A172 (cell line): ENCODE data around the gene SBF1. TPM values are rescaled to one million over a fixed set of nuclear protein-coding genes. Genes with fewer than 3 reads are reported as not detected.
A peak's percentile ranks its signal among the peaks of the same experiment; 100 is the strongest.
"Not testable (repeated sequence)": the region's sequence is repeated elsewhere in the genome, so short reads cannot be mapped to it uniquely, and the experiment has no call there.

Experiments
- DNase-seq: peaks from one replicate; pipeline ENCODE4 v3.0.0-alpha.2; 2015; ENCODE audit warnings: low spot score
- total RNA-seq: library from RNA; depleted of rRNA; stranded (reverse); fragments of >200 nt; shearing (Covaris generic); gene quantifications from 2 replicates; pipeline ENCODE4 v1.2.3, GENCODE V29; 2014

The SBF1 gene
- total RNA-seq, 1 experiment from 2014 or later: 48.2 TPM

- DNase-seq: peak; percentile 62
Measured at GRCh38 chr22:50444663-50445062, 30.2 kb downstream of the SBF1 start.

DNA sequence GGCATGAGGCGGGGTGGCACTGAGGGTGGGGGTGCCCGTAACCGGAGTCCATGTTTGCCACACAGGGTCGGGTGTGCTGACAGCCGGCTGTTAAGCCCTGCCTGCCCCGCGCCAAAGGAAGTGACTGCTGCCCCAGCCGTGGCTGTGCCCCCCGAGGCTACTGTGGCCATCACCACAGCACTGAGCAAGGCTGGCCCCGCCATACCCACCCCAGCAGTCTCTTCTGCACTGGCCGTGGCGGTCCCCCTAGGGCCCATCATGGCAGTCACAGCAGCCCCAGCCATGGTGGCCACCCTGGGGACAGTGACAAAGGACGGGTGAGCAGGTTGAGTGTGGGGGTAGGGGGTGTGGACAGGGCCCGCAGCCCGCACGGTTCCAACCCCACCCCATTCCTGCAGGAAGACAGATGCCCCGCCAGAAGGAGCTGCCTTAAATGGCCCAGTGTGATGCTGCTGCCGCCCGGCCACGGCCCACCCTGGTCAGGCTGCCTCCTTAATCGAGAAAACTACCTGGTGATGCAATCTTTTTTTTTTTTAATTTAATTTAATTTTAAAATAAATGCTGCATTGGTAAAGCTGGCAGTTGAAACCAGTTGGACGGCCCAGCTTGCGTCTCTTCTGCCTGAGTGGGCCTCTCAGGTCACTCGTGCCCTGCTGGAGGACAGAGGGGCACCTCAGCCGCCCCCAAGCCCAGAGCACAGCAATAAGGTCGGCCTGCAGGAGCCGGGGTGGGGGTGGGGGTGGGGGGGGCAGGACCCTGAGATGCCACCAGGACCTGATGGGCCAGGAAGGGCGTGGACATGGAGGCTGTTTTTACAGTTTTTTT lies 30.8 kb downstream of the SBF1 start:
- DNase-seq: no peak

DNA sequence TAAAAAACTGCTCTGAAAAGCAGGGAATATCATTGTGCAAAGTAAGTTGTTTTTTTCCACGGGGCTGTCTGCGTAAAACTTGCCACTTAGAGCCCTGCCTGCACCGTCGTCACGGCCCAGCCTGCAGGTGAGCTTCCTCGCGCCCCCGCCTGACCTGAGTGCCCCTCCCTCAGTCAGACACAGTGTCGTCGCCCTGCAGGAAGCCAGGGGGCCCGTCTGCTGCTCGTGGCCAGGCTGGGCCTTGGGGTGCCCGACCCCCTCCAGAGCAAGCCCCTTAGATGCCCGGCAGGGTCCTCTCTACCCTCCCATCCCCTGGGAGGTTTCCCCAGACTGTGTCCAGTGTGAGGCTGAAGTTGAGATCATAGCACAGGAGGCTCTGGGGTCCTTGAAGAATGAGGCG lies 31.6 kb downstream of the SBF1 start:
- no peak for DNase-seq

- no peak for DNase-seq
Measured at GRCh38 chr22:50441428-50441993, 33.3 kb downstream of the SBF1 start.

DNA sequence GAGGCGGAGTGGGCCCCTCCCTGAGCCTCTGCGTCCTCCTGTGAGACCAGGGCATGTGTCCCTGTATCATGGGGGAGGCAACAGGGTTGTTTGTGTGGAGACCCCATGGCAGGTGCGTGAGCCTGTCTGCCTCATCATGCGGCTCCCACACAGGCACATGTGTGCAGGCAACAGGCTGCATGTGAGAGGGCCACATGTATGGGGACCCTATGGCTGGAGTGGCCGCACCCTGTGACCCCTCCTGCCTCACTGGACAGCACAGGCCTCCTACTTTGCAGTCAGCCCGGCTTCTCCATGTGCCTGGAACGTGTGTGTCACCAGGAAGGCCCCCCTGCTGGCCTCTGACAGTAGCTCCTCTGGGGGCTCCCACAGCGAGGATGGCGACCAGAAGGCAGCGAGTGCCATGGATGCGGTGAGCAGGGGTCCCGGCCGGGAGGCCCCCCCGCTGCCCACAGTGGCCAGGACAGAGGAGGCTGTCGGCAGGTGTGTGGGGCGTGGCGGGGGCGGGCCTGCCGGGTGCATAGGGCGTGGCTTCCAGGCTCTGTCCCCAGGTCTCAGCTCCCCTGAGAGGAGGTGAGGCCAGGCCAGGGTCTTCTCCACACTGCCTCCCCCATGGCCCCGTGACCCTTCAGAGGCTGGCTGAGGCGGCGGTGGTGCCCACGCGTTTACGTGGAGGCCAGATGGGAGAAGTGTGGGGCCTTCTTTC lies 34.1 kb downstream of the SBF1 start:
- DNase-seq: no peak

- no peak for DNase-seq
Measured at GRCh38 chr22:50439871-50440331, 34.9 kb downstream of the SBF1 start.

DNA sequence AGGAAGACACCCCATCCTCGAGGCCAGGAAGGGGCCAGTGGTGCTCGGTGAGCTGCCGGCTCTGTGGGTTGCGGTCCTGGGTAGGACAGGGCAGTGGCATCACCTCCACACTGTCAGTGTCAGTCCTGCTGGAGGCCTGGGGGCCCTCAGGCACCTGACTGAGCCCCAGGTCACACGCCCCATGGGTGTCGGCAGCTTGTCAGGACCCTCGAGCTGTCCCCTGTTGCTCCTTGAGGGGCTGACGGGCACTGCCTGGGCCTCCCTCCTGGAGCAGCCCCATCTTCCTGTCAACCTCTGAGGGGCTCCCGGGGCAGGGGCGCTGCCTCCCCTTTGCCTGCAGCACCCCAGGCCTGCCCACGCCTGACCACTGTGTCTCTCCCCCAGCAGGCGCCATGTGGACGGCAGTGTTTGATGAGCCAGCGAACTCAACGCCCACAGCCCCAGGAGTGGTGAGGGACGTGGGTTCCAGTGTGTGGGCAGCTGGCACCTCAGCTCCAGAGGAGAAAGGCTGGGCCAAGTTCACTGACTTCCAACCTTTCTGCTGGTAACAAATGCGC lies 35.4 kb downstream of the SBF1 start:
- no peak for DNase-seq

- no peak for DNase-seq
Measured at GRCh38 chr22:50438305-50439275, 36.2 kb downstream of the SBF1 start.

DNA sequence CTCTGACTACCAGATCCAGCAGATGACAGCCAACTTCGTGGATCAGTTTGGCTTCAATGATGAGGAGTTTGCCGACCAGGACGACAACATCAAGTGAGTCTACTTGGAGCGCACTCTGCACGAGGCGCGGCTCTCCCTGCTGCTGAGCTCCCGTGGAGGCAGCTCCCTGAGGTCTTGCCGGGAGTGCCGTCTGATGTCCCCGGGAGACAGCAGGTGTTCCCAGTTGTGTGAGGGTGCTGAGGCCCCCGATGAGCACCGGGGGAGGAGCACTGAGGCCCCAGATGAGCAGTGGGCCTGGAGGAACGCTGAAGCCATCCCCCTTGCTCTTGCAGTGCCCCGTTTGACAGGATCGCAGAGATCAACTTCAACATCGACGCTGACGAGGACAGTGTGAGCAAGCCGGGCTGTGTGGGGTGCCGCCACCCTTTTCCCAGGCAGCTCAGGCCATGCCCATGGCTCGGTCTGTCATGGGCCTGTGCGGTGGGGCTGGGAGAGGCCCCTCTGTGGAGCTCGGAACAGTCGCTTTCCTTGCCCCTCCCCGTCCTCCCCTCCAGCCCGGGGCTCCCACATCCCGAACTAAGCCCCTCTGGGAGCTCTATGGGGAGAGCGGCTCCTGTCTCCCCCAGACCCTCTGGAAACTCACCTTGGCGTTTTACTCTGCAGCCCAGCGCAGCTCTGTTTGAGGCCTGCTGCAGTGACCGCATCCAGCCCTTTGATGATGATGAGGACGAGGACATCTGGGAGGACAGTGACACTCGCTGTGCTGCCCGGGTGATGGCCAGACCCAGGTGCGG lies 37.1 kb downstream of the SBF1 start:
- DNase-seq: no peak

DNA sequence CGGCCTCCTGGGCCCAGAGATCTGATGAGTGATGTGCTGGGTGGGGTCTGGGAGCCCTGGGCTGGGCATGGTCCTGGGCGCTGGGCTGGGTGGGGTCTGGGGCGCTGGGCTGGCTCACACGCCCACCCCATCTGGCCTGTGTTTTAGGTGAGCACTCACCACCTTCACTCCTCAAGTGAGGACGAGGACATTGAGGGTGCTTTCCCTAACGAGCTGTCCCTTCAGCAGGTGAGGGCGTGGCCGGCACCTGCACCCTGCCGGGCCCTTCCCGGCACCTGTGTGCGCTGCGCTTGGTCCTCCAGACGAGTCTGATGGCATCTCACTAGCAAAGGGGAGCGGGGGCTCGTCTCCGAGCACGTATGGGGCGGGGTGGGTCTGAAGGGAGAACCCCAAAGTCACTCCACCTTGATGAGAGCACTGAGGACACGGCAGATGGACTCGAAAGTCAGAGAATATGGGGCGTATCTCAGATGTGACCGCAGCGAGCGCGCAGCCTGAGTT lies 37.9 kb downstream of the SBF1 start:
- no peak for DNase-seq

DNA sequence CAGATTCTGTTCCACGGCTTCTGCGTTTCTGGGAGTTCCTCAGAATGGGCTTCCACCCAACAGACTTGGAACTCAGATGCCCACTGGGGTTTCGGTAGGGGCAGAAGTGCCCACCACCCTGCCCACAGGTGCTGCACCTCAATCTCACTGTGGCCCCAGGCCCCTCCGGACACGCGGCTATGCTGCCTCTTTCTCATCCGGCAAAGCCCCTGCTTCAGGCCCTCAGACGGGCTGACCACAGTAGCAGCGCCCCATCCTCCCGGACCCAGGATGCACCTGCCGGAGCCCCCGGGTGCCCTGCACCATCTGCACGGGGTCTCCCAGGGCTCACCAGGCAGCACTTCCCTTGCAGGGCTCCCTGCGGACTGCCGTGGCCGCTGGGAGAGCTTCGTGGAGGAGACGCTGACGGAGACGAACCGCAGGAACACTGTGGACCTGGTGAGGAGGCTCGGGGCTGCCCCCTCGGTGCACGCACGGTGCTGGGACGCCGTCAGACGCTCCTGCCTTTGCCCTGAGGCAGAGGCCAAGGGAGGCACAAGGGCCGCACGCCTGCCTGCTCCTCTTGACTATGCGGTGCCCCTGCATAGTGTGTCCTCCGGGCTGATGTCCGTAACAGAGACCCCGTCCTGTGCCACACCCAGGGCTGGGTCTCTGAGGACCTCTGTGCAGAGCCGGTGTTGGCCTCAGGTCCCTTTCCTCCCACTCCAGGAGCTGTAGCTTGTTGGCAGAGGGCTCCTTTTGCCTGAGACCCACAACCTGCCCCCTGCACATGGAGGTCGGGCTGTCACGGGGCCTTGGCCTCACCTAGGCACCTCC lies 38.6 kb downstream of the SBF1 start:
- no peak for DNase-seq

DNA sequence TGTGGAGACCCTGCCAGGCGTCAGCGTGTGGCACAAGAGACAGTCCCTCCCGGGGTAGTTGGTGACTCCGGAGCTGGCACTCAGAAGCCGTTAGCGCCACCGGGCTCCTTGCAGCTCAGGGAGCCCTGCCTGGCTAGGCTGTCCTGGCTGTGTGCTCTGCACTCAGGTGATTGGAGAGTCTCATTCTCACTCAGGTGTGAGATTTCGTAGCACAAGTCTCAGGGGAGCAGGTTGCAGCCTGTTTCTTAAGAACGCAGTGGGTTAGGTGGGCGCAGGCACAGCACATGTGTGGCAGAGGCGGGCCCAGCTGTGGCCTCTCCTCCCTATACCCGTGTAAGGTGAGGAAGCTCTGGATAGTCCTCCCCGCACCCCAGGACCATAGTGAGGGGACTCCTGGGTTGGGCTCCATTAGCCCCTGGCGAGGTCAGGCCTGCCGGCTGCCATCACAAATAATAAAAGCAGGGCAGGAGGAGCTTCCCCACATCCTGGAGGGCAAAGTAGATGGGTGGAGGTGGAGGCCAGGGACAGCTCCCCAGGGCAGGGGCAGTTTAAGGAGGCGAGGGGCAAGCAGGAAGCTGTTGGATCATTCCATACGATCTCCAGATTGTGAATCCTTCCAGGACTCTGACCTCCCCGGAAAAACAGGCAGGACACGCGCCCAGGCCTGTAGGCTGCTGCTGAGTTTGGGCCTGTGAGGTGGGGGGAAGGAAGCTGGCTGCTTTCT lies 39.4 kb downstream of the SBF1 start:
- DNase-seq: no peak

DNA sequence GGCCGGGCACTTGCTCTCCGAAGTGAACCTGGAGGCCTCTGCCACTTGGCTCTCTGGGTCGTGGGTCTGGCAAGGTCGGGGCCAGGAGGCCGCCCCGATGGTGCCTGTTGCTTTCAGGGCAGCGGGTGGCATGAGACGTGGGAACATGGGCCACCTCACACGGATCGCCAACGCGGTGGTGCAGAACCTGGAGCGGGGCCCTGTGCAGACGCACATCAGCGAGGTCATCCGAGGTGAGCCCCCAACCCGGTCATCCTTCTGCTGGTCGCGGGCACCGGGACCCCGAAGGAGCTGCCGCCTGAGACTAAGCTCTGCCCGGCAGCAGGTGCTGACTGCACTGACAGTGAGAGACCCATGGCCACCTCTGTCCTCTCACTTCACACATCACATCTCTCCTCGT lies 40.0 kb downstream of the SBF1 start:
- no peak for DNase-seq

DNA sequence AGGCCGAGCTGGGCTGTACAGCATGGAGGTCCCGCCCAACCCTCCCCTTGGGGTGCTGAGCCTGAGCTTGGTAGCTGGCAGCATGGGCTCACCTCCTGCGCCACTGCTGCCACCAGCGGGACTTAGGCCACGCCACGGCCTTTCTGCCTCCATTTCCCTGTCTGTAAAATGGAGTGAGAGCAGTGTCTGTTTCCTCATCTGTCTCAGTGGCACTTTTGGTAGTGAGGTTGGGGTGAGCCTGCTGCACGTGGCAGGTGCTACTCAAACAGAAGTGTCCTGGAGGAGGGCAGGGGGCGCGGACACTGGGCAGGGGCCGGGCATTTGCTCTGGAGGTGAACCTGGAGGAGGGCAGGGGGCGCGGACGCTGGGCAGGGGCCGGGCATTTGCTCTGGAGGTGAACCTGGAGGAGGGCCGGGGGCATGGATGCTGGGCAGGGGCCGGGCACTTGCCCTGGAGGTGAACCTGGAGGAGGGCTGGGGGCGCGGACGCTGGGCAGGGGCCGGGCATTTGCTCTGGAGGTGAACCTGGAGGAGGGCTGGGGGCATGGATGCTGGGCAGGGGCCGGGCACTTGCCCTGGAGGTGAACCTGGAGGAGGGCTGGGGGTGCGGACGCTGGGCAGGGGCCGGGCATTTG lies 41.8 kb downstream of the SBF1 start:
- not testable (repeated sequence) for DNase-seq

DNA sequence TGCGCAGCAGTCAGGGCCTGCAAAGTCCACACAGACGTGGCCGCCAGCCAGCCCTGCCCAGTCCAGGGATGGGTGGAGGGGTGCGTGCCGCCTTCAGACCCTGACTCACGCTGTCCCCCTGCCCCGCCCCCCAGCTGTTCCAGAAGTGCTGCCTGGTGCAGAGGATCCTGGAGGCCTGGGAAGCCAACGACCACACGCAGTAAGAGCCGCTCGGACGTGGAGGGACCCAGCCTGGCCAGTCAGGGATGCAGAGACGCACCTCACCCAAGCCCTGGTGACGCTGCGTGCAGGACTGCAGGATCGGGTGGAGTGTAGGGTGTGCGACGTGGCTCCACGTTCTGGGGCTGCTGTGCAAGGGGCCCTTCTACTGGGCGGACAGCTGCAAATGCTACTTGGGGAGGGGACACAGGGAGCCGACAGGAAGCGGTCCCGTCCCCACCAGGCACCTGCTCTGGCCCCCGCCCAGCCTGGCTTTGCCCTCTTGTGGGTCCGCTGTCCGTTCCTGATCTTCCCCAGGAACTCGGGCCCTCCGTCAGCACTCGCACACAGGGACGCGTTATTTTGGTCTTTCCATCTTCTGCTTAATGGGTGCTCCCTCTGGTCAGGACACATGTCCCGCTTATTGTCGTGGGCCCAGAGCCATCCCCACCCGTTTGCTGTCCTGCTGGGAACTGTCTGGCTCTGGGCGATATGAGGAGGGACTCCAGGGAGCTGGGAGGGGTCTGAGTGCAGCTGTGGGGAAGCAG lies 42.5 kb downstream of the SBF1 start:
- no peak for DNase-seq

DNA sequence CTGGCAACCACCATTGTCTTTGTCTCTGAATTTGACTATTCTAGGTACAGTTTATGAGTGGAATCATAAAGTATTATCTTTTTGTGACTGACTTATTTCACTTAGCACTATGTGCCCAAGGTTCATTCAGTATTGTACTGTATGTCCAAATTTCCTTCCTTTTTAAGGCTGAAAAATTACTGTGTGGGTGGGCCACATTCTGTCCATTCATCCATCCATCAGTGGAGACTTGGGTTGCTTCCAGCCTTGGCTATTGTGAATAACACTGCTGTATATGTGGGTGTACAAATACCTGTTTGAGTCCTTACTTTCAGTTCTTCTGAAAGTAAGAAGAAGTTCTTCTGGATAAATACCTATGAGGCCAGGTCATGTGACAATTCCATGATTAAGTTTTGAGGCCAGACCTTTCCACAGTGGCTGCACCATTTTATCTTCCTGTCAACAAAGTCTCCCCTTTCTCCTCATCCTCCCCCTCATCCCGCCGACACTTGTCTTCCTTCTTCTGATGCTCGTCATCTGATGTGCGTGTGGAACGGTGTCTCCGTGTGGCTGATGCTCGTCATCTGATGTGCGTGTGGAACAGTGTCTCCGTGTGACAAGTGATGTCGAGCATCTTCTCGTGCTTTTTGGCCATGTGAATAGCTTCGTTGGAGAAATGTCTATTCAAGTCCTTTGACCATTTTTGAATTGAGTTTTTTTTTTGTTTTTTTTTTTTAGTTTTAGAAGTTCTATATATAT lies 49.5 kb downstream of the SBF1 start:
- no peak for DNase-seq

DNA sequence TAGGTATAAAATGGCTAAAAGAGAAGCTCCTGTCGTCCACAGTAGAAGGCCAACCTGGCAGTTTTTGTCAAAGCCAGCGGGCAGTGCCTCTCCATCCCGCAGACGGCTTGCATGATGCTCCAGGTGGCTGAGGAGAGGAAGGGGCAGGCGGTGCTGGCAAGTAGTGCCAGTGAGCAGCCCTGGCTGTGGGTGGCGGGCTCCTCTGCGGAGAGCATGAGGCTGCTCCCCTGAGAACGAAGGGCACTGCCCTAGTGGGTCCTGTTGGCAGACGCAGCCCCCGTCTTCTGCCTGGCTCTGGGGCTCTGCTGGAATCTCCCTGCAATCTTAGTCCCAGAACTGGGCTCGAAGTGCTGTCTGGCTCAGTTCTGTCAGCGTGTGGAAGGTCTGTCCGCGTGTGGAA lies 50.9 kb downstream of the SBF1 start:
- DNase-seq: no peak
